NCI-H2029 (cell line): Measurements from ENCODE around the gene KCNN3.

Experiments used
- DNase-seq: peaks from one replicate; lab custom pipeline; 2025; lab: John Stamatoyannopoulos, UW

The KCNN3 gene

GRCh38 chr1:154791292-154792166 is 78.6 kb downstream of the KCNN3 start:
- no peak for DNase-seq

DNA sequence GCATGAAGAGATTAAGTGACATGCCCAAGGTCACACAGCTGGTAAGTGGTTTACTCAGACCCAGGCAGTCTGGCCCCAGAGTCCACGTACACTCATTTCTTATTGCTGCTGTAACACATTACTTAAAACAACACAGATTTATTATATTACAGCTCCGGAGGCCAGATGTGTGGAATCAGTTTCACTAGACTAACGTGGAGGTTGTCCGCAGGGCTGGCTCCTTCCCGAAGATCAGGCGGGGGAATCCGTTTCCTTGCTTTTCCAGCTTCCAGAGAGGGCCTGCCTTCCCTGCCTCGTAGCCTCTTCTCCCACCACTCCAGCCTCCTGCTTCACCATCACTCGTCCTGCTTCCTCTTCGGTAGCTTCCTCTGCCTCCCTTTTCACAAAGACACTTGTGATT is 81.2 kb downstream of the KCNN3 start:
- DNase-seq = no peak

DNA sequence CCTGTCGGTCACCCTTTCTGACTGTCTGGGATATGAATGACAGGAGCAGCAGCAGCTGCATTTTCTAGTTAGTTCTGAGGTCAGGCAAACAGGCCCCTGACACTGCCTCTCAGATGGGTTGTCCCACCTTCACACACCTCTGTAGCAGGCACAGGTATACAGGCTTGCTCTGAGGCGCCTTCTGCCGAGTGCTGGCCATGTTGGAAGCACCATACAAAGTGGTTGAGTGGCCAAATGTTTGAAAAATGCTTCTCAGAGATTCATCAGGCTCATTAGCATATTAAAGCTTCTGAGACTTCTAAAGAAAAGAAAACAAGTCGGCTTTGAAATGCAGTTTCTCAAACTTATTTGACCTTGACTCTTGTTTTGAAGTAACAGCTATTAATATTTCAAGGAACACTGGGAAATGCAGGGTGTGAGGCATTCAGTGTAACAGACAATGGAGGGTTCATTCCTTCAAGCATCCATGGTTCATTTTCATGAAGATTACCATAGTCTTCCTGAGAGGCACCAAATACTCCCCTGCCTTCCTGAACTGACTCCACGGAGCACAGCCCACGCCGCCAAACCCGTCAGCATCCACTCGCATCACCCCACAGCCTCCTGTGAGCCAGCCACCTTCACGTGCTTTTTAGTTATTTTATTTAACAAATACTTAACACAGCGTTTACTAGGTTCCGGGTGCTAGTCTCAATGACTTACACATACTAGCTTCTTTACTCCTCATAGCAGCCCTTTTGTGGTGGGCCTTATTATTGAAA is 81.8 kb downstream of the KCNN3 start:
- no peak for DNase-seq

DNA sequence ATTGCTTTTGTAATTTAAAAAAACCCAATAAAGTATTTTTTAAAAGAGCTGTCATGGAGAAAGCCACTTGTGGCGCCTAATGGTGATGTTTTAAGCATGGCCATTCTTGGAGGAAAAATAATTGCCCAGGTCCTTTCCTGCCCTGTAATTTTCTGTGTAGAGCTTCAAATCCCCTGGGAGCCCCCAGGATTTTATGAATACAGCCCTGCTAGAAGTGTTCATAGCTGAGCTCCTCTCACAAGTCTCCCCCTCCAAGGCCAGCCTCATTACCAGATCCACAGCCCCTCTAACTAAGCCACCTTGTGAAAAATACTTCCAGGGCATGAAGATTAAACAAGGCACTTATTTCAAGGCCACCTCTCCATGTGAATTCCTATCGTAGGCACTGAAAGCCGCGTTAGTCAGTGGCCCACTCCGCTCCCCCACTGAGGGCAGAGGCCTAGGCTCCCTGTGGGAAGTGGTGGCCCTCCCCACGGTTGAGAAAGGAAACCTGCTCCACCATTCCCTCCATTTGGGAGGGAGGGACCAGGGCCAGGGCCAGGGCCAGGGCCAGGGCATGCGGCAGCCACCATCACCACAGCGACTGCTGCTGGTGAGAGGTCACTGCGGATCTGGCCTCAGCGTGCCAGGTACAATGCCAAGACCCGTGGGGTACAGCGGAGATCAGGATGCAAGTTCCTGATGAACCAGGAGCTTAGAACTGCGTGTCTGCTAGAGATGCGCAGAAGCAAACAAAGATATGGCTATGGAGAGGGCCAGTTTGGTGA is 83.1 kb downstream of the KCNN3 start:
- no peak for DNase-seq

DNA sequence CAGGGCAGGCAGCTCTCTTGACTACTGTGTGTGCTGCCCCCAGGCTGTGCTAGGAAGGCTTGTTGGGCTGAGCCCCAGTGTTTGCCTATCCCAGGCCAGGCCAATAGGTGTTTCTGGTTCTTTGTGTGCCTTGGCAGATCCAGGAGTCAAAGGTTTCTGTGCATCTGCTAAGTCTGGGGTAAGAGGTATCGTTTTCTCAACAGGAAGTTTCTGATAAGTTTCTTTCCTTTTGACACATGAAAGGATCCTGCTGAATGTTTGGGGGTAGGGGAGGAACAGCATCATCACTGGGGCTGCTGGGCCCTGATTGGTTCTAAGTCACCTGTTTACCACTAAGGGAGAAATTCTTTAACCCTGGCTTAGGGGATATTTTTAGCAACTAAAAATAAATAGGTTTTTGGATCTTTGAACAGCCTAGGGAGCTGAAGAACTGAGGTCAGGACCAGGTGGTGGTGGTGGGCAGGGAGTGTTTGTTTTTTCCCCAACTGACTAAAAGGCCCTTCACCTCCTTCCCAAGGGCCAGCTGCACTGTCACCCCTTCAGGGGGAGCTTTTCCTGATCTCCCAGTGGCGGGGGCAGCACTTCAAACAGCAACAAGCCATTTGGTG is 85.1 kb downstream of the KCNN3 start:
- no peak for DNase-seq

DNA sequence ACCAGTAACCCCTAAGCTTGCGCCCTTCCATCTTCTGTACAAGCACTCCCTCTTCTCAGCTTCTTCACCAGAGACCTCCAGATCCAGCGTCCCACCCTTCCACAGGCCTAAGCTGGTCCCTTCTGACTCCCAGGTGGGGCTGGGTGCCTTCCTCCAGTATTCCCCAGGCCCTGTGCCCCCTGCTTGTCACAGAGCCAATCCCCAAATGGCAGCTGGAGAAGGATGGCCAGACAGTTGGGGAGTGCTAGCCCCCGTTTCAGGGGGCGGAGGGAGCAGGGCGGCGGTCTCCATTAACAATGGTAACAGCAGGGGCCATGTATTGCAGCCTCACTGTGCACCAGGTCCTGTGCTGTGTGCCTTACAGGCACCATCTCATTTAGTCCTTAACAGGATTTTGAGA is 85.7 kb downstream of the KCNN3 start:
- no peak for DNase-seq

- DNase-seq = no peak
Observed at GRCh38 chr1:154783976-154784375, 86.1 kb downstream of the KCNN3 start.

- DNase-seq = no peak
Observed at GRCh38 chr1:154780541-154780940, 89.5 kb downstream of the KCNN3 start.

DNA sequence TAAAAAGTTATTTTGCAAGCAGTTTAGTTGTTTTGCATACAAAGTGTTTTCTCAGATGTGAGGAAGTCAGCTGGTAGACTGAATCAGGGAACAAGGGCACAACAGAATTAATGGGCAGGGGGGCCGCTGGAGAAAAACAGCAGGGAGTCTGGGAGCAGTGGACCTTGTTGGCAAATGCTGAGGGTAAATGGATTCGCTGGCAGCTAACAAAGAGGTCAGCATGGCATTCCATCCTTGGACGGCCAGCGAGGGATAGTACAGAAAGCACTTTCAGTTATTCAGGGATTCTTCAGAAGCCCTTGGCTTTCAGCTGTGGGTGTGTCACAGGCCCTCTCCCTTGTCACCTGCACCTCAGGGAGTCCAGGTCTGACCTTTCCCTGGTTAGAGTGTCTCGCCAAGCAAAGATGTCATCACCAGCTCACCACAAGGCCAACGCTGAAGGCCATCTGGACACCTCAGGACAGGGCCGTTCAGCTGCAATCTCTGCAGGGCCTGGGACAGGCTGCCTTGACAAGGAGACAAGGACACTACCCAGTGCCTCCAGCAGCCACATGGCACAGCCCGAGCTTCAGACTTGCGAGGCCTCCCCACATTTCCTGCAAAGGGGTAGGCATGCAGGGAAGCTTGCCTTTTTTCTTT is 90.4 kb downstream of the KCNN3 start:
- DNase-seq = no peak

DNA sequence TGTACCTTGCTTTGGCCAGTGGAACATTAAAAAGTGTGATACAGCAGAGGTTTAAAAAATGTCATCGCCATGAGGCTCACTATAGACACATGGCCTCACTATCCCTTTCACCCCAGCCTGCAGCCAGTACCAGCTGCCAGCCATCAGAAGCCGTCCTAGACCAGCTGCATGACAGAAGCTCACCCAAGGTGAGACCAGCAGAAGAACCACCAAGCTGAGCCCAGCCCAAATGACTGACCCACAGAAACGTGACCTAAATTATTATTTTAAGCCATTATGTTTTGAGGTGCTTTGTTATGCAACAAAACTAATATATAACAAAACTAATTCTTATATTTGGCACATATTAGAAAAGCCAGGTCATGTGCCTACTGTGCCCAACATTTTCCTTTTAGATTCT is 91.1 kb downstream of the KCNN3 start:
- DNase-seq = no peak

DNA sequence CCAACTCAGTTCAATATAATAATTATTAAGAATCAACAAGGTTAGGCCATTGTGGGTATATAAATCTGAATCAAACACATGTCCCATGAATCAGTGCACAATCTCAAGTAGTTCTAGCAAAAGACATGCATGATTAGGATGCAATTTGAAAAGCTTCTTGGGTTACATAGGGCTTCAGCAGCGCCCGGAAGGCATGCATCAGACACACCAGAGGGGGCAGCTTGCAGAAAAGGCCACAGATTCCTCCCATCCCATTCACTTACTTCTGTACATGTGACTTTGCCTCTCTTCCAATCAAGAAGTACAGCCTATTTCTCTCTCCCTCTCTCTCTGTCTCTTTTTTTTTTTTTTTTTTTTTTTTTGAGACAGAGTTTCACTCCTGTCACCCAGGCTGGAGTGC is 91.8 kb downstream of the KCNN3 start:
- no peak for DNase-seq

GRCh38 chr1:154777781-154778180 is 92.3 kb downstream of the KCNN3 start:
- no peak for DNase-seq

DNA sequence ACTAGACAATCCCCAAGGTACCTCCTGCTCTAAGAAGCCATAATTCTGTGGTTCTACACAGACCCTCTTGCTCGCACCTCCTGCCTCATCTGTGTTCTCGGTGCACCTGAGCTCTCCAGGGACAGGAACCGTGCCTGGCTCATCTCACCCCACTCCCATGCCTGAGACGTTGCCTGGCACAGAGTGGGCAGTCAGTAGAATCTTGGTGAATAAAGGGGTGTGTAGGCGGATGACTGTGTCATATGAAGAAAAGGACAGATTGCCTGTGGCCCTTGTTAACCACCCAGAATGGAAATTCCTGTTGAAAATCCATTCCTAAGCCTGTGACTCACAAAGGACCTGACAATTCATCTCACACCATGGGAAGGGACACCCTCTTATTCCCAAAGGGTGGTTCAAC is 92.9 kb downstream of the KCNN3 start:
- DNase-seq = no peak

DNA sequence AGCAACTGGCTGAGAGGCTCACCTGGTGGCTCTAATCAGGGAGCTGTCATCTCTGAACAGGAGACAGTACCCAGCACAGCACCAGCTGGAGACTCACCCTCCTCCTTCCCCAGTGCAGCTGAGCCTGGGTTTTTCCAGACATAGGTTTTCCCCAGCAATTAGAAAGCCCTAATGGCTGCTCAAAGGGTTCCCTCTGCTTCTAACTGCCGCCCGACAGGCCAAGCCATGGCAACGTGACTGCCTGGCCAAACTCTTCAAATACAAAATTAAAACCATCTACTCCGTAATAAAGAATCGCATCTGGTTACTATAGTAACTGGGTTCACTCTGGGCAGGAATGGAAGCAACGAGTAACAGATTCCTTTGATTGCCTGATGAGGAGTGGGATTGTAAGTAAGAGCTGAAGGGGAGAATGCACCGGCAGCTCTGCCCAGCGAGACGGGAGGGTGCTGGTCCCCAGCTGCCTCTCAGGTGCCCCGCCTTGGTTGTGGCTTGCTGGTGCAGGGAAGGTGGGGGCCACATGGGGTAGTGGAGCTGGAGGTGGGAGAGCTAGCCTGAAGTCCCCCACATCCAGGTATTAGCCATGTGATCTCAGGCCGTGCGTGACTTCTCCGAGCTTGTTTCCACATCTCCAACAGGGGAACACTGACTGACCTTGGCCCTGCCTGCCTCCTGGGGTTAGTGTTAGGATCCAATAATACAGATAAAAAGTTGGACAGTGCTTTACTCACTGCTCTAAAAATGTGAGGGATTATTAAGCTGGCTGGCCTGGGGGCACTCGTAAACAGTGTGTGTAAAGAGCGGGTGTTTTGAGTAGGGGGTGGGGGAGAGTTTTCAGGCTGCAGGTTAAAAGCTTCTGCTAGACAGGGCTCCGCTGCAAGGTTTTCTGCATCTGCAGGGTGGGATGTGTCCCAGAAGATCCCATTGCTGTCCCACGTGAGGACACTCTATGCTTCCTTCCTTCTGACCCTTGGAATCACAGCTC is 94.2 kb downstream of the KCNN3 start:
- DNase-seq = no peak

- DNase-seq = no peak
Observed at GRCh38 chr1:154774175-154774855, 95.8 kb downstream of the KCNN3 start.

DNA sequence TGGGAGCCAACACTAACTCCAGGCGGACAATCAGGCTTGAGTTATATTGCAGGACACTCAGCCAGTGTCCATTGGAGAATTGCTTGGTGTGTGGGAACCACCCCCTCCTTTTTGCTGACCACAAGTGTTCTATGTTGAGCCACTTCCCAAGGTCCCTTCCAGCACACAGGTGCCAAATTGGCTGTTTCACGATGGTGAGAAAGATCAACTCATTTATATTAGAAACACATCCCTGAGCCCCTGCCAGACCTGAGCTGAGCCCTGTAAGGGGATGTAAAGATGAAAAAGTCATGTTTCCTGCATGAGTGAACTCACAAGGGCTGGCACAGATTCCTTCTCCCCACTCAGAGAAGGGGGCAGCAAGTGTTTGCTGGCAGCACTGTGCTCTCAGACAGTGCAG is 96.5 kb downstream of the KCNN3 start:
- no peak for DNase-seq

DNA sequence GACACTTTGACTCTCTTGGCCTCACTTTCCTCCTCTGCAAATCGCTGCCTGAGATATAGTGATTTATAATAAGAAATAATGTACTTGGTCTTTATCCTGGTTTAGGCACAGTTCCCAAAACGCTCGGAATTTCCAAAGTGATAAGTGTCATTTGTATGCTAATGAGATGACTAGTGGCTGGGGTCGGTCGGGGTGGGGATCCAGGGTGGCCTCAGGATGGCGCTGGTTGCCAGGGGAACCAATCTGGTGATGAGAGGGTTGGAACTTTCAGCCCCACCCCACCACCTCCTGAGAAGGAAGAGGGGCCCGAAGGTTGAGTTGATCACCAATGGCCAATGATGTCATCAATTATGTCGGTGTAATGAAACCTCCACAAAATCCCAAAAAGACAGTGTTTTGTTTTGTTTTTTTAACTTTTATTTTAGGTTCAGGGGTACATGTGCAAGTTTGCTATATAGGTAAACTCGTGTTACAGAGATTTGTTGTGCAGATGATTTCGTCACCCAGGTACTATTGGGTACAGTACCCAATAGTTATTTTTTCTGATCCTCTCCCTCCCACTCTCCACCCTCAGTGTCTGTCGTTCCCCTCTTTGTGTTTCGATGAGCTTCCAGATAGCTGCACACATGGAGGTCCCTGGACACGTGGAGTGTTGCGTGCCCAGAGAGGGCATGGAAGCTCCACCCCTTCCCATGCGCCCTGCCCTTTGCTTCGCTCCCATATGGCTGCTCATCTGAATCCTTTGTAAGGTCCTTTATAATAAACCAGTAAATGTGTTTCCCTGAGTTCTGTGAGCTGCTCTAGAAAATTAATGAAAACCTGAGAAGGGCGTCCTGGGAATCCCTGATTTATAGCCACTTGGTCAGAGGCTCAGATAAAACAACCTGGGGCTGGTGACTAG is 97.2 kb downstream of the KCNN3 start:
- DNase-seq = no peak

GRCh38 chr1:154772056-154772455 is 98.0 kb downstream of the KCNN3 start:
- DNase-seq = no peak
